Glutamatergic neuron (in vitro differentiated cells): Measurements from ENCODE around the gene LEFTY1. TPM values are rescaled to one million over a fixed set of nuclear protein-coding genes. Genes with fewer than 3 reads are reported as not detected.

ENCODE experiments used
- DNase-seq: peaks from one replicate; pipeline ENCODE4 v3.0.0; 2022
- H3K27ac Mint-ChIP-seq: one replicate; pipeline ENCODE4 v1.8.0; 2020; ENCODE audit warnings: mild to moderate bottlenecking, mixed read lengths, inconsistent platforms; ENCODE audit not compliant: unreplicated experiment
- H3K27me3 Mint-ChIP-seq: one replicate; pipeline ENCODE4 v1.8.0; 2020; ENCODE audit warnings: mild to moderate bottlenecking, moderate library complexity, mixed read lengths, inconsistent platforms; ENCODE audit not compliant: unreplicated experiment
- H3K36me3 Mint-ChIP-seq: one replicate; pipeline ENCODE4 v1.8.0; 2020; ENCODE audit warnings: mild to moderate bottlenecking, mixed read lengths, inconsistent platforms; ENCODE audit not compliant: unreplicated experiment
- H3K4me1 Mint-ChIP-seq: one replicate; pipeline ENCODE4 v1.8.0; 2020; ENCODE audit warnings: mild to moderate bottlenecking, low read depth, mixed read lengths, inconsistent platforms; ENCODE audit not compliant: unreplicated experiment
- H3K4me3 Mint-ChIP-seq: one replicate; pipeline ENCODE4 v1.8.0; 2020; ENCODE audit warnings: mild to moderate bottlenecking, mixed read lengths, inconsistent platforms; ENCODE audit not compliant: unreplicated experiment
- H3K9me3 Mint-ChIP-seq: one replicate; pipeline ENCODE4 v1.8.0; 2020; ENCODE audit warnings: mild to moderate bottlenecking, moderate library complexity, mixed read lengths, inconsistent platforms; ENCODE audit not compliant: unreplicated experiment
- CTCF ChIP-seq: fragments of 200-600 bp; sonication (generic); IDR thresholded peaks from one replicate; pipeline ENCODE4 v1.5.0; 2021; ENCODE audit not compliant: partially characterized antibody, unreplicated experiment
- total RNA-seq: library from RNA; stranded (reverse); fragmentation: NEBNext Ultra II Directional; extraction: Animal tissue kit (Norgen Biotek cat#: 25700); gene quantifications from one replicate; pipeline ENCODE4 v1.2.1, GENCODE V29; 2021; ENCODE audit not compliant: unreplicated experiment

The LEFTY1 gene
- total RNA-seq, 1 donor from 2014 or later, result 2.3 TPM

GRCh38 chr1:225919906-225920305 is 31.0 kb upstream of the LEFTY1 start:
- peaks cover 3% of the 10 kb centered on the region for H3K9me3 Mint-ChIP-seq
- no peak for DNase-seq
- H3K4me1 Mint-ChIP-seq, result peaks cover 12% of the 10 kb centered on the region
- H3K27ac Mint-ChIP-seq, result no peak overlapping the region
- H3K4me3 Mint-ChIP-seq, result no peak overlapping the region
- no peak for TF ChIP-seq CTCF
- peaks cover 2% of the 10 kb centered on the region for H3K27me3 Mint-ChIP-seq
- no peaks in the 10 kb centered on the region for H3K36me3 Mint-ChIP-seq

GRCh38 chr1:225918280-225918679 is 29.3 kb upstream of the LEFTY1 start:
- Mint-ChIP-seq H3K36me3 (no peaks in the 10 kb centered on the region), H3K4me1 (peaks cover 16% of the 10 kb centered on the region), H3K4me3 (no peak overlapping the region), H3K27ac (no peak overlapping the region), H3K27me3 (no peaks in the 10 kb centered on the region), H3K9me3 (peaks cover 3% of the 10 kb centered on the region)
- TF ChIP-seq CTCF, result no peak
- DNase-seq, result no peak

GRCh38 chr1:225917536-225917935 is 28.6 kb upstream of the LEFTY1 start:
- H3K27me3 Mint-ChIP-seq, result no peaks in the 10 kb centered on the region
- H3K4me1 Mint-ChIP-seq, result peaks cover 18% of the 10 kb centered on the region
- no peak for DNase-seq
- no peak overlapping the region for H3K27ac Mint-ChIP-seq
- no peak overlapping the region for H3K4me3 Mint-ChIP-seq
- H3K36me3 Mint-ChIP-seq, result peaks cover 3% of the 10 kb centered on the region
- TF ChIP-seq CTCF, result no peak
- peaks cover 3% of the 10 kb centered on the region for H3K9me3 Mint-ChIP-seq

- Mint-ChIP-seq H3K27ac (no peak overlapping the region), H3K4me3 (no peak overlapping the region)
Measured at GRCh38 chr1:225917101-225917500, 28.2 kb upstream of the LEFTY1 start.

GRCh38 chr1:225915538-225915991 is 26.6 kb upstream of the LEFTY1 start:
- peaks cover 18% of the 10 kb centered on the region for H3K4me1 Mint-ChIP-seq
- peaks cover 3% of the 10 kb centered on the region for H3K9me3 Mint-ChIP-seq
- TF ChIP-seq CTCF, result no peak
- H3K4me3 Mint-ChIP-seq, result peak overlapping the region; percentile 54
- peaks cover 4% of the 10 kb centered on the region for H3K36me3 Mint-ChIP-seq
- no peak for DNase-seq
- no peaks in the 10 kb centered on the region for H3K27me3 Mint-ChIP-seq
- H3K27ac Mint-ChIP-seq, result peak overlapping the region; percentile 57

More at GRCh38 chr1:225917101-225917500, 28.2 kb upstream of the LEFTY1 start:
- Mint-ChIP-seq H3K4me1 (peaks cover 18% of the 10 kb centered on the region), H3K9me3 (peaks cover 3% of the 10 kb centered on the region), H3K27me3 (no peaks in the 10 kb centered on the region), H3K36me3 (peaks cover 4% of the 10 kb centered on the region)
- DNase-seq, result no peak
- TF ChIP-seq CTCF, result no peak
